HepG2 (cell line): ENCODE results near the gene DNAJC11. TPM values are rescaled to one million over a fixed set of nuclear protein-coding genes. Genes with fewer than 3 reads are reported as not detected.

Experiments used
- HDAC1 ChIP-seq: sonication (generic); formaldehyde crosslinking; IDR thresholded peaks from 2 replicates; pipeline ENCODE4 v1.5.1; 2020; ENCODE audit warnings: mild to moderate bottlenecking, missing genetic modification reagents
- HOXA5 ChIP-seq: sonication (generic); formaldehyde crosslinking; IDR thresholded peaks from 2 replicates; pipeline ENCODE4 v1.4.0; 2020; ENCODE audit warnings: missing genetic modification reagents
- IRX3 ChIP-seq: sonication (generic); formaldehyde crosslinking; IDR thresholded peaks from 2 replicates; pipeline ENCODE4 v1.8.1; 2023; ENCODE audit warnings: mild to moderate bottlenecking, low read depth, missing genetic modification reagents, borderline replicate concordance
- KLF12 ChIP-seq: sonication (generic); formaldehyde crosslinking; IDR thresholded peaks from 2 replicates; pipeline ENCODE4 v1.4.0; 2020; ENCODE audit warnings: missing genetic modification reagents, borderline replicate concordance
- MYC ChIP-seq: sonication (generic); formaldehyde crosslinking; IDR thresholded peaks from 2 replicates; pipeline ENCODE4 v1.9.0; 2021; ENCODE audit warnings: missing genetic modification reagents, borderline replicate concordance
- NFE2 ChIP-seq: sonication (generic); formaldehyde crosslinking; IDR thresholded peaks from 2 replicates; pipeline ENCODE4 v1.4.0; 2020; ENCODE audit warnings: missing genetic modification reagents
- SNAI1 ChIP-seq: sonication (generic); formaldehyde crosslinking; IDR thresholded peaks from 2 replicates; pipeline ENCODE4 v1.5.0; 2020; ENCODE audit warnings: mild to moderate bottlenecking, missing genetic modification reagents, borderline replicate concordance
- TSC22D2 ChIP-seq: sonication (generic); formaldehyde crosslinking; IDR thresholded peaks from 2 replicates; pipeline ENCODE4 v1.5.1; 2020; ENCODE audit warnings: missing genetic modification reagents, mild to moderate bottlenecking, borderline replicate concordance
- YY1 ChIP-seq: IDR thresholded peaks from 2 replicates; pipeline ENCODE4 v1.6.1; 2011; ENCODE audit warnings: low read length, low read depth, moderate library complexity, mild to moderate bottlenecking; ENCODE audit not compliant: insufficient read depth, insufficient replicate concordance
- ZBTB25 ChIP-seq: IDR thresholded peaks from 2 replicates; pipeline ENCODE4 v1.6.1; 2018; ENCODE audit warnings: missing genetic modification reagents
- ZC3H13 ChIP-seq: sonication (generic); formaldehyde crosslinking; IDR thresholded peaks from 2 replicates; pipeline ENCODE4 v1.8.1; 2023; ENCODE audit warnings: mild to moderate bottlenecking, missing genetic modification reagents, moderate library complexity
- ZNF24 ChIP-seq: fragments of 450-650 bp; IDR thresholded peaks from 2 replicates; pipeline ENCODE4 v1.6.1; 2017; ENCODE audit warnings: antibody characterized with exemption, mild to moderate bottlenecking
- ZNF652 ChIP-seq: IDR thresholded peaks from 2 replicates; pipeline ENCODE4 v1.6.1; 2016; ENCODE audit warnings: low read depth, borderline replicate concordance
- ZNF737 ChIP-seq: sonication (generic); formaldehyde crosslinking; IDR thresholded peaks from 2 replicates; pipeline ENCODE4 v1.5.0; 2020; ENCODE audit warnings: missing genetic modification reagents, mild to moderate bottlenecking, borderline replicate concordance
- ZNF746 ChIP-seq: sonication (generic); formaldehyde crosslinking; IDR thresholded peaks from 2 replicates; pipeline ENCODE4 v1.8.0; 2022; ENCODE audit warnings: mild to moderate bottlenecking, missing genetic modification reagents
- polyA plus RNA-seq, 8 experiments: library from polyadenylated mRNA; depleted of rRNA in 3 of 8; stranded (reverse) in 7 of 8; unstranded in 1 of 8; fragments of >200 nt; fragmentation: Illumina TruSeq in 4 of 8; extraction: Trizol in 4 of 8; gene quantifications; 2 replicates each; pipeline versions ENCODE4 v1.2.1 to v1.2.3, GENCODE V29; 2011 to 2016; ENCODE audit warnings: low read depth in 4 of 8, missing spikeins in 1 of 8, mixed read lengths in 1 of 8; ENCODE audit not compliant: insufficient read depth in 1 of 8
- total RNA-seq, 5 experiments: library from RNA; depleted of rRNA; stranded (reverse); fragments of >200 nt; fragmentation: Illumina TruSeq; extraction: Trizol; gene quantifications; 2 replicates each; pipeline ENCODE4 v1.2.3, GENCODE V29; 2016; ENCODE audit warnings: low read depth in 1 of 5
- TF ChIP-seq, protein P1 (sequence below), 2 experiments: sonication (generic) in 1 of 2; formaldehyde crosslinking in 1 of 2; IDR thresholded peaks; 2 replicates each; pipeline versions ENCODE4 v1.6.1 to v1.9.0; 2014 to 2022; ENCODE audit warnings: antibody characterized with exemption in 1 of 2, borderline replicate concordance in 1 of 2, inconsistent platforms in 1 of 2, low read depth in 1 of 2, missing genetic modification reagents in 1 of 2
- TF ChIP-seq, protein P2 (sequence below): sonication (generic); formaldehyde crosslinking; IDR thresholded peaks from 2 replicates; pipeline ENCODE4 v1.9.0; 2021; ENCODE audit warnings: missing genetic modification reagents, mild to moderate bottlenecking, borderline replicate concordance

DNAJC11 gene
- total and polyA plus RNA-seq, 2 of the 13 experiments (the other 11 are each of a cell fraction or from before 2014, with no cell fraction given), result 25.1 to 47.6 TPM

GRCh38 chr1:6701437-6702153, at the start of gene DNAJC11 (continued):
- TF ChIP-seq, protein P1, sequence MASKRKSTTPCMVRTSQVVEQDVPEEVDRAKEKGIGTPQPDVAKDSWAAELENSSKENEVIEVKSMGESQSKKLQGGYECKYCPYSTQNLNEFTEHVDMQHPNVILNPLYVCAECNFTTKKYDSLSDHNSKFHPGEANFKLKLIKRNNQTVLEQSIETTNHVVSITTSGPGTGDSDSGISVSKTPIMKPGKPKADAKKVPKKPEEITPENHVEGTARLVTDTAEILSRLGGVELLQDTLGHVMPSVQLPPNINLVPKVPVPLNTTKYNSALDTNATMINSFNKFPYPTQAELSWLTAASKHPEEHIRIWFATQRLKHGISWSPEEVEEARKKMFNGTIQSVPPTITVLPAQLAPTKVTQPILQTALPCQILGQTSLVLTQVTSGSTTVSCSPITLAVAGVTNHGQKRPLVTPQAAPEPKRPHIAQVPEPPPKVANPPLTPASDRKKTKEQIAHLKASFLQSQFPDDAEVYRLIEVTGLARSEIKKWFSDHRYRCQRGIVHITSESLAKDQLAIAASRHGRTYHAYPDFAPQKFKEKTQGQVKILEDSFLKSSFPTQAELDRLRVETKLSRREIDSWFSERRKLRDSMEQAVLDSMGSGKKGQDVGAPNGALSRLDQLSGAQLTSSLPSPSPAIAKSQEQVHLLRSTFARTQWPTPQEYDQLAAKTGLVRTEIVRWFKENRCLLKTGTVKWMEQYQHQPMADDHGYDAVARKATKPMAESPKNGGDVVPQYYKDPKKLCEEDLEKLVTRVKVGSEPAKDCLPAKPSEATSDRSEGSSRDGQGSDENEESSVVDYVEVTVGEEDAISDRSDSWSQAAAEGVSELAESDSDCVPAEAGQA (IDR thresholded peaks at IDR 0.05; ENCODE audit: low read depth), result peak; percentile 64; the same call in 1 of the 2 replicates
- TF ChIP-seq, protein P1 (CRISPR knock-in tag; IDR thresholded peaks at IDR 0.05; ENCODE audit: borderline replicate concordance), result peak; percentile 96; the same call in 1 of the 2 replicates
- peak; percentile 88 for TF ChIP-seq HDAC1 (CRISPR knock-in tag)
- TF ChIP-seq TSC22D2, result peak; percentile 48; the same call in 1 of the 2 replicates
- TF ChIP-seq ZC3H13 (CRISPR knock-in tag), result peak; percentile 86; the same call in 1 of the 2 replicates
- peak; percentile 92 for TF ChIP-seq MYC (CRISPR knock-in tag)
- TF ChIP-seq ZNF746 (CRISPR knock-in tag), result peak; percentile 89
- peak; percentile 97 for TF ChIP-seq YY1
- TF ChIP-seq ZBTB25, result peak; percentile 59; the same call in 1 of the 2 replicates
- TF ChIP-seq SNAI1 (CRISPR knock-in tag), result peak; percentile 92; the same call in 1 of the 2 replicates
- no peak for TF ChIP-seq ZNF737 (CRISPR knock-in tag)
- TF ChIP-seq, protein P2, sequence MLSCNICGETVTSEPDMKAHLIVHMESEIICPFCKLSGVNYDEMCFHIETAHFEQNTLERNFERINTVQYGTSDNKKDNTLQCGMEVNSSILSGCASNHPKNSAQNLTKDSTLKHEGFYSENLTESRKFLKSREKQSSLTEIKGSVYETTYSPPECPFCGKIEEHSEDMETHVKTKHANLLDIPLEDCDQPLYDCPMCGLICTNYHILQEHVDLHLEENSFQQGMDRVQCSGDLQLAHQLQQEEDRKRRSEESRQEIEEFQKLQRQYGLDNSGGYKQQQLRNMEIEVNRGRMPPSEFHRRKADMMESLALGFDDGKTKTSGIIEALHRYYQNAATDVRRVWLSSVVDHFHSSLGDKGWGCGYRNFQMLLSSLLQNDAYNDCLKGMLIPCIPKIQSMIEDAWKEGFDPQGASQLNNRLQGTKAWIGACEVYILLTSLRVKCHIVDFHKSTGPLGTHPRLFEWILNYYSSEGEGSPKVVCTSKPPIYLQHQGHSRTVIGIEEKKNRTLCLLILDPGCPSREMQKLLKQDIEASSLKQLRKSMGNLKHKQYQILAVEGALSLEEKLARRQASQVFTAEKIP, result no peak
- peak; percentile 44; the same call in 1 of the 2 replicates for TF ChIP-seq ZNF24
- TF ChIP-seq ZNF652, result no peak; the same call in 1 of the 2 replicates
- no peak for TF ChIP-seq NFE2 (CRISPR knock-in tag)
- TF ChIP-seq KLF12 (CRISPR knock-in tag), result peak; percentile 84; the same call in 1 of the 2 replicates
- no peak for TF ChIP-seq HOXA5 (CRISPR knock-in tag)
- TF ChIP-seq IRX3 (CRISPR knock-in tag), result peak; percentile 92
